Nephron (organoid): Measurements from ENCODE around the gene TMC4.

Experiments
- H3K27ac Mint-ChIP-seq, 3 experiments: 2 replicates each; pipeline ENCODE4 v1.8.0; 2020; ENCODE audit warnings: mixed read lengths in 3 of 3, mild to moderate bottlenecking in 2 of 3, moderate library complexity in 1 of 3
- H3K27me3 Mint-ChIP-seq: 2 replicates; pipeline ENCODE4 v1.8.0; 2021; ENCODE audit warnings: low read depth, mild to moderate bottlenecking, moderate library complexity, mixed read lengths
- H3K36me3 Mint-ChIP-seq: 2 replicates; pipeline ENCODE4 v1.8.0; 2020; ENCODE audit warnings: low read depth, mixed read lengths
- H3K4me1 Mint-ChIP-seq: 2 replicates; pipeline ENCODE4 v1.8.0; 2020; ENCODE audit warnings: mixed read lengths
- H3K4me3 Mint-ChIP-seq, 3 experiments: 2 replicates each; pipeline ENCODE4 v1.8.0; 2020; ENCODE audit warnings: mild to moderate bottlenecking in 3 of 3, mixed read lengths in 3 of 3, moderate library complexity in 2 of 3
- H3K9me3 Mint-ChIP-seq: 2 replicates; pipeline ENCODE4 v1.8.0; 2020; ENCODE audit warnings: mixed read lengths
- CTCF ChIP-seq, 3 experiments: fragments of 200-600 bp; sonication (generic); IDR thresholded peaks; one replicate each; pipeline ENCODE4 v1.5.0; 2021; ENCODE audit warnings: antibody characterized with exemption in 3 of 3; ENCODE audit not compliant: unreplicated experiment in 3 of 3

TMC4 gene

DNA sequence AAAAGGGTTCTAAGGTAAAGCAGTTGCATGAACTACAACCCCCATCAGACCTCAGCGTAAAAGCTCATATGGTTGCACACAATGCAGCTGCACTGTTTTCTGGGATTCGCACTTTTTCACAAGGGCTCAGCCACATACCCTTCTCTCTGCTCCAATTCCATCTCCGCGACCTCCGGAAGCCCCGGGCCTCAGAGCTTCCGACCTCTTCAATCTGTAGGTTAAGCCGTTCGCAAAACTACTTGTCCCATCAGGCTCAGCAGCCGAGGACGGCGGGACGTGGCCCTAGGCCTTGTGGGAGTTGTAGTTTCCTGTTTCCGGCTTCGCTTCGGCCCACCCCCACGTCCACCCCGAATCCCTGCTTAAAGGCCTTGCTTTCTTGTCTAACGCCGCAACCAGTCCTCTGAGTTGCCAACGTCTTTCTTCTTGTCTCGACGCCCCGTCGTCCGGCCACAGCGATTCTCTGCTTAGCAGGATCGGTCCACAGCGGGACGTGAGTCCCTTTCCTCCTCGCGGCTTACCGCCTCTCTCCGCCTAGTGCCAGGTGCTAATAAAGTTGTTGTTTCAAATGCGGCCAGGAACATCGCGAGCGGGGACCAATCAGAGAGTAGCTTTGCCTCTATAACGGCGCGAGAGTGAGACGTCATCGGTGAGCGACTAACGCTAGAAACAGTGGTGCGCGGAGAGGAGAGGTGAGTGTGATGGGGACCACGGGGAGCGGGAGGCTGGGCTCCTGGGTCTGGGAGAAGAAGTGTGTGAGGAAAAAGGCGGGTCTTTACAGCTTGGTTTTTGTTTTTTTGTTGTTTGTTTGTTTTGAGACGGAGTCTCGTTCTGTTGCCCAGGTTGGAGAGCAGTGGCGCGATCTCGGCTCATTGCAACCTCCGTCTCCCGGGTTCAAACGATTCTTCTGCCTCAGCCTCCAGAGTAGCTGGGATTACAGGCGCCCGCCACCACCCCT is 57.6 kb downstream of the TMC4 start, which contains the start of the genes PRPF31 and TFPT:
Gene PRPF31 (plus strand): TSS at position 646 of the 955 bp plus-strand sequence. CDS start 2,525 bp downstream, outside the sequence.
Gene TFPT (minus strand): TSS at position 549 of the 955 bp plus-strand sequence. CDS start 388 bp downstream, at position 161.
- H3K27me3 Mint-ChIP-seq, result no peaks in the 10 kb centered on the region
- H3K4me1 Mint-ChIP-seq, result peaks cover 10% of the 10 kb centered on the region
- peak within 1 kb of the TSS; percentile 89 to 94 (median 91) for H3K4me3 Mint-ChIP-seq
- peaks cover 24% of the 10 kb centered on the region for H3K36me3 Mint-ChIP-seq
- TF ChIP-seq CTCF (IDR thresholded peaks at IDR 0.05; ENCODE audit: unreplicated experiment in 3 of 3), result no peak
- H3K27ac Mint-ChIP-seq, result peak within 1 kb of the TSS; percentile 70 to 91 (median 89)
- no peaks in the 10 kb centered on the region for H3K9me3 Mint-ChIP-seq

DNA sequence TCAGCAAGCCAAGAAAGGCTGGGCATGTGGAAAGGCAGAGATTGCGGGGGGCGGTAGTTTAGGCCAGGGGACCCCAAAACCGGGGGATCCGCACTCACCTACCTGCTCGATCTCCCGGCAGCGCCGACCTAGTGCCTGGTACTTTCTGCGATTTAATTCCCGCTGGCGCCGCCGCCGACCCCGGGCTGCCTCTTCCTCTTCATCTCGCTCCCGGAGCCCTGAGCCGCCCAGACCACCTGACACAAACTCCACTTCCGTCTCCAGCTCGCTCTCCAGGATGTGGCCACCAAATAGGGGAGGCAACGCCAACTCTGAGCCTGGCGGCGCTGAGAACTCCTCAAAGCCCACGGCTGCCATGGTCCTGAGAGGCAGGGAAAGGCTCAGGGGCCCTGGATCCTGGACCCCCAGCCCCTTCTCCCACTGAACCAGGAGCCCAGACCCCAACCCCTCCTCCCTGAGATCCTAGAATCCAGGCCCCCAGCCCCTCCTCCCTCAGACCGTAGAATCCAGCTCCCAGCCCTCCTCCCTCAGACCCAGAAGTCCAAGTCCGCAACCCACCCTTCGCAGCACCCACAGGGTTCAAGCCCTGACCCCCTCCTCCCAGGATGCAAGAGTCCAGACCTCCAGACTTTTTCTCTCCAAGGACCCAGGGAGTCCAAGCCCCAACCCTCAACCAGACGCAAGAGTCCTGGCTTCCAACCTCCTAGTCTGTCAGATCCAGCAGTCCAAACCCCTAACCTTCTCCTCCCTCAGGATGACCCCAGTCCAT is 58.4 kb downstream of the TMC4 start:
- H3K4me3 Mint-ChIP-seq, result peak overlapping the region; percentile 89 to 94 (median 91)
- H3K36me3 Mint-ChIP-seq, result peaks cover 22% of the 10 kb centered on the region
- TF ChIP-seq CTCF (IDR thresholded peaks at IDR 0.05; ENCODE audit: unreplicated experiment in 3 of 3), result no peak
- H3K27me3 Mint-ChIP-seq, result no peaks in the 10 kb centered on the region
- H3K27ac Mint-ChIP-seq, result peak overlapping the region; percentile 70 to 91 (median 89)
- peaks cover 10% of the 10 kb centered on the region for H3K4me1 Mint-ChIP-seq
- H3K9me3 Mint-ChIP-seq, result no peaks in the 10 kb centered on the region
